PC-3 (cell line): ENCODE data around the gene IL19. TPM values are rescaled to one million over a fixed set of nuclear protein-coding genes. Genes with fewer than 3 reads are reported as not detected.

ENCODE experiments used
- ATAC-seq: fragments of 200-7000 bp; cut with Tn5 transposase; 2 replicates; pipeline ENCODE4 v1.9.1; 2020; ENCODE audit warnings: mild to moderate bottlenecking, moderate library complexity
- BruUV-seq: library from RNA; stranded (reverse); fragments of 400-500 nt; replicated peaks from 2 replicates; lab custom pipeline; 2021; lab: Mats Ljungman, UMichigan
- CTCF ChIA-PET: fragments of 300-600 bp; sonication (Branson Sonifier 250); formaldehyde crosslinking; loops from one replicate; lab custom pipeline; 2022; ENCODE audit warnings: antibody characterized with exemption; lab: Charles Lee
- POLR2A ChIA-PET: fragments of 300-600 bp; sonication (Branson Sonifier 250); formaldehyde crosslinking; loops from one replicate; lab custom pipeline; 2022; ENCODE audit warnings: antibody characterized with exemption; ENCODE audit not compliant: unreplicated experiment; lab: Charles Lee
- DNase-seq: peaks from one replicate; pipeline ENCODE4 v3.0.0-alpha.2; 2015
- H2AFZ ChIP-seq: fragments of 300-600 bp; sonication (generic); 2 replicates; pipeline ENCODE4 v1.6.0; 2016; ENCODE audit warnings: antibody characterized with exemption, low read length
- H3F3A ChIP-seq: fragments of 300-600 bp; sonication (generic); one replicate; pipeline ENCODE4 v1.6.0; 2017; ENCODE audit warnings: antibody characterized with exemption, low read length, control low read depth, mild to moderate bottlenecking; ENCODE audit not compliant: unreplicated experiment
- H3K27ac ChIP-seq: fragments of 300-600 bp; sonication (generic); 2 replicates; pipeline ENCODE4 v1.5.1; 2016; ENCODE audit warnings: mild to moderate bottlenecking, low read length
- H3K27me3 ChIP-seq: fragments of 300-600 bp; sonication (generic); 2 replicates; pipeline ENCODE4 v1.6.1; 2016; ENCODE audit warnings: low read length, mixed read lengths
- H3K36me3 ChIP-seq: fragments of 300-600 bp; sonication (generic); 2 replicates; pipeline ENCODE4 v1.6.1; 2016; ENCODE audit warnings: low read depth, mixed run types, low read length, mixed read lengths
- H3K4me1 ChIP-seq: fragments of 300-600 bp; sonication (generic); 2 replicates; pipeline ENCODE4 v1.5.1; 2016; ENCODE audit warnings: low read length; ENCODE audit not compliant: insufficient read depth
- H3K4me2 ChIP-seq: fragments of 300-600 bp; sonication (generic); 2 replicates; pipeline ENCODE4 v1.6.0; 2016; ENCODE audit warnings: low read length
- H3K4me3 ChIP-seq: fragments of 300-600 bp; sonication (generic); 2 replicates; pipeline ENCODE4 v1.5.1; 2016; ENCODE audit warnings: mild to moderate bottlenecking, low read length, mixed read lengths
- H3K79me2 ChIP-seq: fragments of 300-600 bp; sonication (generic); 2 replicates; pipeline ENCODE4 v1.6.1; 2017; ENCODE audit warnings: low read length, mixed read lengths
- H3K9ac ChIP-seq: fragments of 300-600 bp; sonication (generic); 2 replicates; pipeline ENCODE4 v1.6.0; 2016; ENCODE audit warnings: mild to moderate bottlenecking, low read length
- H3K9me2 ChIP-seq: fragments of 300-600 bp; sonication (generic); replicated peaks from 2 replicates; pipeline ENCODE4 v1.6.1; 2016; ENCODE audit warnings: mixed run types, low read length, mixed read lengths
- H3K9me3 ChIP-seq: fragments of 300-600 bp; sonication (generic); 2 replicates; pipeline ENCODE4 v1.6.1; 2016; ENCODE audit warnings: low read length, mixed read lengths
- H4K20me1 ChIP-seq: fragments of 300-600 bp; sonication (generic); 2 replicates; pipeline ENCODE4 v1.6.1; 2016; ENCODE audit warnings: low read length, mixed read lengths
- EZH2 ChIP-seq: fragments of 300-600 bp; sonication (generic); IDR thresholded peaks from one replicate; pipeline ENCODE4 v1.6.1; 2017; ENCODE audit warnings: antibody characterized with exemption, mild to moderate bottlenecking, low read length; ENCODE audit not compliant: unreplicated experiment
- EZH2phosphoT487 ChIP-seq: fragments of 300-600 bp; sonication (generic); IDR thresholded peaks from 2 replicates; pipeline ENCODE4 v1.6.1; 2018; ENCODE audit warnings: mild to moderate bottlenecking, antibody characterized with exemption, low read length, borderline replicate concordance
- intact Hi-C: fragments of 100-400 bp; cut with micrococcal nuclease; formaldehyde crosslinking; loops from 2 replicates; pipeline ENCODE4 v1.9.0; 2023
- total RNA-seq: library from RNA; depleted of rRNA; stranded (reverse); fragments of >200 nt; gene quantifications from 2 replicates; pipeline ENCODE4 v1.2.3, GENCODE V29; 2014
- TF ChIP-seq, protein P1 (sequence below): fragments of 300-600 bp; sonication (generic); conservative IDR thresholded peaks from 2 replicates; pipeline ENCODE4 v1.5.1; 2017; ENCODE audit warnings: antibody characterized with exemption, low read depth, mild to moderate bottlenecking, low read length

The IL19 gene
- total RNA-seq, 1 experiment from 2014 or later, result not detected

DNA sequence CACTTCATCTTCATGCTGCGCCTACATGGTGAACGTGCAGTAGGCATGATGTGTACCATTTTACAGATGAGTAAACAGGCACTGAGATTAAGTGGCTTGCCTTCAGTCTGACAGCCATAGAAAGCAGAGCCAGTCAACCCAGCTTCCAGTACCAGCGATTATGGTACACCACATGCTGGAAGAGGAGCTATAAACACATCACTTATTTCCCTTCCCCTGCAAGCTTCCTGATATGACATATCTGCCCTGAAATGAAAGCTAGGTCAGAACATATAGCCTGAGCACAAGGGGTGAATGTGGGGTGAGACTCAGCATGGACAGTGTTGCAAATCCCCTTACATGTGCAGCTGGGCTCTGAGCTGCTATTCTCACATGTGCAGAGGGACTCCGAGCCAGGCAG is 61.1 kb downstream of the IL19 start:
- H4K20me1 ChIP-seq, result no peaks in the 10 kb centered on the region
- no peaks in the 10 kb centered on the region for H3K9me2 ChIP-seq
- intact Hi-C loops, result no loop called here
- ChIA-PET POLR2A (no interaction called here), CTCF (interaction anchor here (0.5 kb wide), 1 partner anchor 102 kb away, joined by 3 read pairs; no protein-coding TSS in a partner anchor)
- ATAC-seq (no peak), DNase-seq (no peak)
- no peaks in the 10 kb centered on the region for H3K9me3 ChIP-seq
- no peak overlapping the region for H3K4me3 ChIP-seq
- H3K79me2 ChIP-seq, result no peaks in the 10 kb centered on the region
- no TSS peak for BruUV-seq
- no peak overlapping the region for H2AFZ ChIP-seq
- H3K27me3 ChIP-seq, result peaks cover 55% of the 10 kb centered on the region
- H3K4me2 ChIP-seq, result no peak overlapping the region
- H3K9ac ChIP-seq, result no peak overlapping the region
- H3F3A ChIP-seq, result no peaks in the 10 kb centered on the region
- no peaks in the 10 kb centered on the region for H3K36me3 ChIP-seq
- no peaks in the 10 kb centered on the region for H3K4me1 ChIP-seq
- TF ChIP-seq EZH2phosphoT487 (no peak), EZH2 (no peak)
- TF ChIP-seq, protein P1, sequence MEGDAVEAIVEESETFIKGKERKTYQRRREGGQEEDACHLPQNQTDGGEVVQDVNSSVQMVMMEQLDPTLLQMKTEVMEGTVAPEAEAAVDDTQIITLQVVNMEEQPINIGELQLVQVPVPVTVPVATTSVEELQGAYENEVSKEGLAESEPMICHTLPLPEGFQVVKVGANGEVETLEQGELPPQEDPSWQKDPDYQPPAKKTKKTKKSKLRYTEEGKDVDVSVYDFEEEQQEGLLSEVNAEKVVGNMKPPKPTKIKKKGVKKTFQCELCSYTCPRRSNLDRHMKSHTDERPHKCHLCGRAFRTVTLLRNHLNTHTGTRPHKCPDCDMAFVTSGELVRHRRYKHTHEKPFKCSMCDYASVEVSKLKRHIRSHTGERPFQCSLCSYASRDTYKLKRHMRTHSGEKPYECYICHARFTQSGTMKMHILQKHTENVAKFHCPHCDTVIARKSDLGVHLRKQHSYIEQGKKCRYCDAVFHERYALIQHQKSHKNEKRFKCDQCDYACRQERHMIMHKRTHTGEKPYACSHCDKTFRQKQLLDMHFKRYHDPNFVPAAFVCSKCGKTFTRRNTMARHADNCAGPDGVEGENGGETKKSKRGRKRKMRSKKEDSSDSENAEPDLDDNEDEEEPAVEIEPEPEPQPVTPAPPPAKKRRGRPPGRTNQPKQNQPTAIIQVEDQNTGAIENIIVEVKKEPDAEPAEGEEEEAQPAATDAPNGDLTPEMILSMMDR, result no peak
- no peak overlapping the region for H3K27ac ChIP-seq

GRCh38 chr1:206832352-206832880 is 61.8 kb downstream of the IL19 start:
- no peaks in the 10 kb centered on the region for H3K79me2 ChIP-seq
- DNase-seq, result no peak
- no peaks in the 10 kb centered on the region for H3K4me1 ChIP-seq
- CTCF ChIA-PET, result interaction anchor here (0.5 kb wide), 1 partner anchor 102 kb away, joined by 3 read pairs; no protein-coding TSS in a partner anchor
- no peaks in the 10 kb centered on the region for H3K36me3 ChIP-seq
- BruUV-seq, result no TSS peak
- H3K9me3 ChIP-seq, result no peaks in the 10 kb centered on the region
- no peaks in the 10 kb centered on the region for H3F3A ChIP-seq
- H3K9ac ChIP-seq, result no peak overlapping the region
- H2AFZ ChIP-seq, result no peak overlapping the region
- TF ChIP-seq EZH2phosphoT487, result no peak
- no peak for TF ChIP-seq EZH2
- TF ChIP-seq, protein P1, result no peak
- H3K4me2 ChIP-seq, result no peak overlapping the region
- H3K9me2 ChIP-seq, result no peaks in the 10 kb centered on the region
- H3K4me3 ChIP-seq, result no peak overlapping the region
- H3K27ac ChIP-seq, result no peak overlapping the region
- peaks cover 63% of the 10 kb centered on the region for H3K27me3 ChIP-seq
- ATAC-seq, result no peak
- no peaks in the 10 kb centered on the region for H4K20me1 ChIP-seq
- intact Hi-C loops, result no loop called here
- POLR2A ChIA-PET, result interaction anchor here (0.7 kb wide), 1 partner anchor 23 kb away, joined by 3 read pairs; no protein-coding TSS in a partner anchor

DNA sequence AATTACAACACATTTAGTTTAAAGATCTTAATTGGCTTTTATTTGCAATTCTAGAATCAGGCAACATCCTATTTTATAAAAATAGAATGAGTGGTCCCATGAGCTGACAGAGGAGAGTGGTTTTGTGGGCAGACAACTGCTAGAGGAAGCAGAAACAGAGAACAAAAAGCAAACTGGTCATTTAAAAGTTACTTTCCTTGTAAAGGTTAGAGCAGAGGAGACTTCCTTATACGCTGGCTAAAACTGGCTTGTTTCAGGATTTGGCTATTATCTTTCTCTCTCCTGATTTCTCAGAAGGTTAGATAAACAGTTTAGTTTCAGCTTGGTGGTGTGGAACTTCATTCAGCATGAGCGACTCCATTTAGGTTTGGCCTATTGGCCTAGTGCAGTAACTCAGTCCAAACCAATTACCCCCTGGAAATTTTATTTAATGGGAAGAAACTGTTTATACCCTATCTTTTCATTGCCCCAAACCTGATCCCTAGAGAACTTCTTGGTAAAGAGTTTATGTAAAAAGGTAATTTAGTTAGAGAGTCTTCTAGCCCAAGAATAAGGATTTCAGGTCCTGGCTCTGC is 62.6 kb downstream of the IL19 start:
- Histone ChIP-seq H4K20me1 (no peaks in the 10 kb centered on the region), H3K79me2 (no peaks in the 10 kb centered on the region), H3K4me3 (no peak overlapping the region), H3K4me2 (no peak overlapping the region), H3K9me2 (no peaks in the 10 kb centered on the region), H3F3A (no peaks in the 10 kb centered on the region), H3K27ac (no peak overlapping the region), H3K9ac (no peak overlapping the region), H3K36me3 (no peaks in the 10 kb centered on the region), H3K9me3 (no peaks in the 10 kb centered on the region), H2AFZ (no peak overlapping the region), H3K27me3 (peaks cover 70% of the 10 kb centered on the region), H3K4me1 (no peaks in the 10 kb centered on the region)
- ChIA-PET POLR2A (no interaction called here), CTCF (no interaction called here)
- DNase-seq (no peak), ATAC-seq (no peak)
- BruUV-seq, result no TSS peak
- TF ChIP-seq, protein P1, result no peak
- TF ChIP-seq EZH2phosphoT487 (no peak), EZH2 (no peak)
- intact Hi-C loops, result no loop called here
